ENCODE data around the gene KCNH8.
"Not testable (repeated sequence)": the region's sequence is repeated elsewhere in the genome, so short reads cannot be mapped to it uniquely, and the experiment has no call there.

The KCNH8 gene

GRCh38 chr3:19183584-19183983 lies 35.3 kb downstream of the KCNH8 start:
- DNase-seq, result no peak

- no peak for DNase-seq
These were observed 41.8 kb downstream of the KCNH8 start for GRCh38 chr3:19190126-19190525.

GRCh38 chr3:19190602-19191001 lies 42.3 kb downstream of the KCNH8 start:
- no peak for DNase-seq

GRCh38 chr3:19199131-19199530 lies 50.8 kb downstream of the KCNH8 start:
- DNase-seq, result no peak

DNA sequence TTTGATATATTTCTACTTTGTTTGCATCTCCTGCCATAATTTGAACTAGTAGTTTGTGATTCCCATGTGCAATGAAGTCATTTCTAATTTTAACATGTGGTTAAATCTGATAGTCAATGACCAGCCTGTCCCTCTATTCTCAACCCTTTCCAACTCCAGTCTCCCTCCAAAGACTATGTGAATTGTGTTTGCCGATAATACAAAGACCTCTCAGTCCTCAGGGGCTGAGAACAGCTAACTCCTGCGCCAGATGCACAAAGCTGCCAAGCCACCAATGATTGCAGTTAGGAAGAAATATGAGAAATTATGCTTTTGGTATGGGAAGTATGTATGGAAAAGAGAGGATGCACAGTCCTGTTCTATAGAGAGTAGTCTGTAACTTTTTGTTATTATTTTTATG lies 54.0 kb downstream of the KCNH8 start:
- no peak for DNase-seq

DNA sequence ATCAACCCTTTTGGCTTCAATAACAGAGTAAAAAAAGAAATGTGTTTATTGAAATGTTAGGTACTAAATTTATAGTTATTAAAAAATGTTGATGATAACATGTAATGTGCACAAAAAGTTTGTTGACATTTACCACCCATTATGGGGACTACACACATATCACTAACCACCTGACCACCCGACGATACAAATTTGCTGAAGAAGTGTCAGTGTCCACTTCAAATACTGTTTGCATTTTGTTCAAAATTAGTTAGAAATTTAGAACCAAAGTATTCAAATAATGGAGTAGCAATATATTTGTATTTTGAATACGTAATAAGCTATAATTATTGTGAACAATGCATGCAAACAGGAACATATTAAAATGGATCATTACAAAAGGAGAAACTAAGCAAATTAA lies 54.4 kb downstream of the KCNH8 start:
- no peak for DNase-seq

DNA sequence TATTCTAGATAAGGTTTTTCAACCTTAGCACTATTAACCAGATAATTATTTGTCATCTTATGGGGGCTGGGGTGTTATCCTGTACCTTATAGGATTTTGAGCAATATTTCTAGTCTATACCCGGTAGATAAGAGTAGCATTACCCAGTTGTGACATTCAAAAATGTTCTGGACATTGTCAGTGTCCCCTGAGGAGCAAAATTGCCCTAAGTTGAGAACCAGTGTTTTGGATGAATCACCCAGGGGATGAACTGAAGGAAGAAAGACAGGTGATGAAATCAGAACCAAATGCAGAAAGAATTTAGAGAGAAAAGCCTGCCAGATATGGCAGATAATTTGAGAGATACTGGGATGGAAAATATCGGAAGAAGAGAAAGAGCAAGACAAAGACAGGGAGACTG lies 58.2 kb downstream of the KCNH8 start:
- no peak for DNase-seq

DNA sequence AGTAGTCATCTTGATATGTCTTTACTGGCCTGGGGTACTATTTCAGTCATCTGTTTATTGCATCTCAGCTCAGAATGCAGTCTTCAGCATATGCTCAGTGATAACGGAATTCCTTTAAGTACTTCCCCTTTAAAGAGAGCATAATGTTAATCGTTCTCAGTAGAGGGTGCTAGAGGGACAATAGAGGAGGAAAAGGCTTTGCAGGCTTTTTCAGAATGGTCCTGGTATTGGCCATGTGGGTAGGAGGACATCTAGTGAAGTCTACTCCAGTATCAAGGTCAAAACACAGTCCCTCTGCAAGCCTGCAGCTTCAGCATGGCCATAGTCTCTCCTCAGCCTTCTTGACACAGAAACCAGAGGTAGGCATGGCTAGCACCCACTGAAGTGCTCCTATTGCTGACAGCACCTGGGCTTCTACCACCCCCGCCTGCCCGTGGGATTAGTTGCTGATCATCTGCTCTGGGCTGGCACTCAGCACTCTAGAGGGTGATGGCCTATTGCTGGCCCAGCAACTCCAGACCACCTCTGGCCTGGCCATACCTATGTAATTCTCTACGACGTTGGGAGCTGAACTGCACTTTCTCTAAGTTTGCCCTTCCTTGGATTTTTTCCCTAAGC lies 65.4 kb downstream of the KCNH8 start:
- DNase-seq, result no peak

- no peak for DNase-seq
These were observed 67.1 kb downstream of the KCNH8 start for GRCh38 chr3:19215427-19215826.

- DNase-seq, result no peak
These were observed 68.5 kb downstream of the KCNH8 start for GRCh38 chr3:19216669-19217337.

GRCh38 chr3:19220311-19220710 lies 72.0 kb downstream of the KCNH8 start:
- DNase-seq, result no peak

DNA sequence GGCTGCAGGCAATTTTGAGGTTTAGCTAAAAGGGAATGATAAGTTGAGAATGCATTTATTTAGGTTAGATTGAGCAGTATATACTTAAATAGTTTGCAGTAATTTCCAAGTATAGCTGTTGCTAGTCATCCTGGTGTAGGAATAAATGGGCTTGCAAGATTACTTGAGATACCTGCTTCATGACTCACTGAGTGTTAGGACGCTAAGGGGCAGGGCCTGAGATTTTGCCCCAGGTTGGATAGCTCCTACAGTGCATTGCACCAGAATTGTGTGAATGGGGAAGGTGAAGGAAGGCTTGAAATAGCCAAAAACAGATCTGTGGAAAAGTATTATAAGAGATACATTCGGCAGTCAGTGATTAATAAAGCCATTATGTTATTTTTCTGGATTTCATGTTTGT lies 72.8 kb downstream of the KCNH8 start:
- DNase-seq, result no peak

DNA sequence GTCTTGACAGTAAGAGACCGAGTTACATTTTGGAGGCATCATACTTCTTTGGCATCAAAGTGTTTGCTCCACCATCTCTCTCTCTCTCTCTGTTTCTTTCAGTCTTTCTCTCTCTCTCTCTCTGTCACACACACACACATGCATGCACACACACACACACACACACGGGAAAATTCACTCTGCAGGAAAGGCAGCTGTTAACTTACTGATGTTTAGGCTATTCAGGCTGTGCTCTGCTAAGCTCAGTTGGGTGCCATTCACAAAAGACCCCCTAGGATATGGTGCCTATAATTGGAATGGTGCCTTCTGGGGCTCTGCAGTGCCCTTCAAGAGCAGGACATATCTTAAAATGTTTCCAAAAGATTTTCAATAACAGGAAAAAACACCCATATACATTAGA lies 78.2 kb downstream of the KCNH8 start:
- no peak for DNase-seq

GRCh38 chr3:19228167-19228566 lies 79.9 kb downstream of the KCNH8 start:
- DNase-seq, result no peak

GRCh38 chr3:19229086-19229485 lies 80.8 kb downstream of the KCNH8 start:
- DNase-seq, result no peak

DNA sequence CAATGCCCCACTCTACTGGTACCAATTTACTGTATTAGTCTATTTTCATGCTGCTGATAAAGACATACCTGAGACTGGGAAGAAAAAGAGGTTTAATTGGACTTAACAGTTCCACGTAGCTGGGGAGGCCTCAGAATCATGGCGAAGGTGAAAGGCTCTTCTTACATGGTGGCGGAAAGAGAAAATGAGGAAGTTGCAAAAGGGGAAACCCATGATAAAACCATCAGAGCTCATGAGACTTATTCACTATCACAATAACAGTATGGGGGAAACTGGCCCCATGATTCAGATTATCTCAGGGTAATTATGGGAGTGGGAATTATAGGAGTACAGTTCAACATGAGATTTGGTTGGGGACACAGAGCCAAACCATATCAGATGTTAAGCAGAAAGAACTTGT lies 81.6 kb downstream of the KCNH8 start:
- not testable (repeated sequence) for DNase-seq

GRCh38 chr3:19231792-19232461 lies 83.6 kb downstream of the KCNH8 start:
- DNase-seq, result no peak

DNA sequence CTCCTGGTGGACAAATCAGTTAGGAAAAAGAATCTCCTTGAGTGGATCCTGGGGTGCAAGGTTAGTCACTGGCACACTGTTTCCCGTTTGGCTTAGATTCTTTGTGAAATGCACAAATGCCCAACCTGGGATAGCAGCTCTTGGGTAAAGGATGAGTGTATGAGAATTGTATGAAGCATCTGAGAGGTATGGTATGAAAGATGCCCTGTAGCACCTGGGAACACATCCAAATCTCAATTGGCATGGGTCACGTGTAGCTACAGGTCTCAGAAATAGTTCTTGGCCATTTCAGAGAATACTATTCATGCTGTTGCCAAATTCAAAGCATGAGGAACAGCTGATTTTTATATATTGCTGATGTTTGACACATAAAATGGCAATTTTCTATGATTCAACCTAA lies 84.3 kb downstream of the KCNH8 start:
- no peak for DNase-seq

DNA sequence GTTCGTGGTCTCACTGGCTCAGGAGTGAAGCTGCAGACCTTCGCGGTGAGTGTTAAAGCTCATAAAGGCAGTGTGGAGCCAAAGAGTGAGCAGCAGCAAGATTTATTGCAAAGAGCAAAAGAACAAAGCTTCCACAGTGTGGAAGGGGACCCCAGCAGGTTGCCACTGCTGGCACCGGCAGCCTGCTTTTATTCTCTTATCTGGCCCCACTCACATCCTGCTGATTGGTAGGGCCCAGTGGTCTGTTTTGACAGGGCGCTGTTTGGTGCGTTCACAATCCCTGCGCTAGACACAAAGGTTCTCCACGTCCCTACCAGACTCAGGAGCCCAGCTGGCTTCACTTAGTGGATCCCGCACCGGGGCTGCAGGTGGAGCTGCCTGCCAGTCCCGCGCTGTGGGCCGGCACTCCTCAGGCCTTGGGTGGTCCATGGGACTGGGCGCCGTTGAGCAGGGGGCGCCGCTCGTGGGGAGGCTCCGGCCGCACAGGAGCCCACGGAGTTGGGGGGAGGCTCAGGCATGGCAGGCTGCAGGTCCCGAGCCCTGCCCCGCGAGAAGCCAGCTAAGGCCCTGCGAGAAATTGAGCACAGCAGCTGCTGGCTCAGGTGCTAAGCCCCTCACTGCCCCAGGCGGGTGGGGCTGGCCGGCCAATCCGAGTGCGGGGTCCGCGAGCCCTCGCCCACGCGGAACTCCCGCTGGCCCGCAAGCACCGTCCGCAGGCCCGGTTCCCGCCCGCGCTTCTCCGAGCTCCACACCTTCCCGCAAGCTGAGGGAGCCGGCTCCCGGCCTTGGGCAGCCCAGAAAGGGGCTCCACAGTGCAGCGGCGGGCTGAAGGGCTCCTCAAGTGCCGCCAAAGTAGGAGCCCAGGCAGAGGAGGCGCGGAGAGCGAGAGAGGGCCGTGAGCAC lies 85.8 kb downstream of the KCNH8 start:
- not testable (repeated sequence) for DNase-seq

DNA sequence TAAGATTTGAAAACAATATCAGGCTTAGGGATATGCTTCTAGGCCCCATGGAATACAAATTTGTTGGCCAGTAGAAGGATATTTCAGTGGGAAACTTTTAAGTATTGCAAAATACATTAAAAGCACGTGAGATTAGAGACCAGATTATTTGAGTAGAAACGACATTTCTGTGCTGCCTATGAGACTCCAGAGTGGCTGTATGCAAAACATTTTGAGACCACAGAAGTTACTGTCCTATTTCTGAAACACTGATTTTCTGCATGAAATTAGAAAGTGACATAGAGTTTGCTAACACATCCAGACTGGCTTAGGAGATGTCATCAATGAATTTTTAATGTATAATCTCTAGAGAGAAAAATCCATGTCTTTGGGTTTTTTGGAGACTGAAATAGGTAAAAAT lies 99.8 kb downstream of the KCNH8 start:
- DNase-seq, result no peak

- DNase-seq, result no peak
These were observed 100.5 kb downstream of the KCNH8 start for GRCh38 chr3:19248767-19249166.

DNA sequence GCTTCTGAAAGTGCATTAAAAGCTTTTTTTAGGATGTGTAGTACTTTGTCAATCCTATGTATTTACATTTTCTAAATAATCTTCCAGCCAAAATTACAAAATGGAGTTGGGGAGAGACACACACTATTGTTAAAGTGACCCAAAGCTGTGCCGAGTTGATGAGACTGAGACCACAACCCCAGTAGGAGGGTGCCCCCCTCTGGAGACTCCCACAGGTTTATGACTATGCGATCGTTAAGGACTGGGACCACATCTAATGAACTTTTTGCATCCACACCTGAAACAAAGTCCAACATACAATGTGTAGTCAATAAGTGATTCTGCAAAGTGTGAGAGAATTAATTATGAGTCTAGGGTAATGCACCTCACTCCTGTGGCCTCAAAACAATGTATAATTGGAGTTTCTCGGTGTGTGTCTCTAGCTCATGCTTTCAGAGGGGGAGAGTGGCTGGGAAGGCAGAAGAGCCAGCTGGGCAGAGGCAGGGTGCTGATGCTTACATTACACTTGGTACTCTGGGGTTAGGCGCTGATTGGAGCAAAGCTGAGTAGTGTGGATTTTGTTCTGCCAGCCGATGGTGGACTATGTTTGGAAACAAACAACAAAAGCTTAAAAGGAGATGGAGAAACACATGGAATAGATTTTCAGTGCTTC lies 102.8 kb downstream of the KCNH8 start:
- DNase-seq, result no peak

- DNase-seq, result no peak
These were observed 105.9 kb downstream of the KCNH8 start for GRCh38 chr3:19254189-19254588.

Measured in effector CD4-positive, alpha-beta T cell (primary cell).